H1 (cell line): Measurements from ENCODE around the gene OSMR. TPM values are rescaled to one million over a fixed set of nuclear protein-coding genes. Genes with fewer than 3 reads are reported as not detected.

Source experiments
- CTCF ChIA-PET: fragments of 300-600 bp; sonication (Branson Sonifier 250); formaldehyde crosslinking; loops from one replicate; lab custom pipeline; 2021; ENCODE audit not compliant: partially characterized antibody; lab: Charles Lee
- POLR2A ChIA-PET: fragments of 300-600 bp; sonication (Branson Sonifier 250); formaldehyde crosslinking; loops from one replicate; lab custom pipeline; 2021; ENCODE audit warnings: inconsistent platforms; ENCODE audit not compliant: partially characterized antibody; lab: Charles Lee
- DNase-seq, 2 experiments: peaks; one replicate each; pipeline versions ENCODE4 v3.0.0 to v3.0.0-alpha.2; 2010 to 2022; ENCODE audit warnings: low spot score in 2 of 2, low read depth in 1 of 2, mixed read lengths in 1 of 2
- FAIRE-seq: peaks from 2 replicates; lab custom pipeline; 2011; peaks lifted over from hg19 to GRCh38; lab: Jason Lieb, UNC
- H2AFZ ChIP-seq: 2 replicates; pipeline ENCODE4 v1.8.1; 2012; ENCODE audit warnings: low read length, inconsistent platforms
- H2AK5ac ChIP-seq: 2 replicates; pipeline ENCODE4 v1.6.1; 2013; ENCODE audit warnings: low read depth, low read length
- H2BK120ac ChIP-seq: replicated peaks from 2 replicates; pipeline ENCODE3; 2013; ENCODE audit warnings: low read depth, low read length, inconsistent platforms
- H2BK12ac ChIP-seq: 2 replicates; pipeline ENCODE4 v1.6.1; 2013; ENCODE audit warnings: low read depth, low read length
- H2BK15ac ChIP-seq: 2 replicates; pipeline ENCODE4 v1.6.1; 2013; ENCODE audit warnings: low read length
- H2BK20ac ChIP-seq: 2 replicates; pipeline ENCODE4 v1.6.1; 2013; ENCODE audit warnings: low read length
- H2BK5ac ChIP-seq: 2 replicates; pipeline ENCODE4 v1.6.1; 2013; ENCODE audit warnings: low read depth, low read length
- H3K14ac ChIP-seq: 2 replicates; pipeline ENCODE4 v1.6.1; 2013; ENCODE audit warnings: inconsistent platforms; ENCODE audit not compliant: insufficient read length
- H3K18ac ChIP-seq: 2 replicates; pipeline ENCODE4 v1.6.1; 2013; ENCODE audit warnings: low read length; ENCODE audit errors: extremely low read depth
- H3K23ac ChIP-seq: 2 replicates; pipeline ENCODE4 v1.6.1; 2013; ENCODE audit warnings: inconsistent platforms; ENCODE audit not compliant: insufficient read length
- H3K23me2 ChIP-seq: 2 replicates; pipeline ENCODE4 v1.6.1; 2013; ENCODE audit warnings: low read depth, low read length
- H3K27ac ChIP-seq: 2 replicates; pipeline ENCODE4 v1.6.1; 2011; ENCODE audit warnings: low read depth, low read length, inconsistent platforms
- H3K27me3 ChIP-seq, 4 experiments: replicated peaks in 1 of 4; 1 replicate in 1 of 4; 2 replicates in 3 of 4; pipeline versions ENCODE4 v1.6.1 to v1.8.1; 2011 to 2013; ENCODE audit warnings: low read length in 3 of 4, mild to moderate bottlenecking in 3 of 4, inconsistent platforms in 2 of 4, mixed read lengths in 2 of 4, moderate library complexity in 1 of 4; ENCODE audit not compliant: control insufficient read depth in 3 of 4, insufficient read depth in 3 of 4; ENCODE audit errors: extremely low read depth in 1 of 4
- H3K36me3 ChIP-seq, 4 experiments: 2 replicates each; pipeline versions ENCODE4 v1.6.1 to v1.8.1; 2011 to 2013; ENCODE audit warnings: mild to moderate bottlenecking in 4 of 4, low read length in 3 of 4, moderate library complexity in 2 of 4, control low read depth in 1 of 4, inconsistent platforms in 1 of 4; ENCODE audit not compliant: insufficient read depth in 4 of 4, control insufficient read depth in 2 of 4
- H3K4ac ChIP-seq: replicated peaks from 2 replicates; pipeline ENCODE3; 2013; ENCODE audit warnings: low read length, low read depth, mixed read lengths, inconsistent platforms; ENCODE audit not compliant: insufficient read length
- H3K4me1 ChIP-seq, 4 experiments: replicated peaks in 1 of 4; 1 replicate in 1 of 4; 2 replicates in 3 of 4; pipeline versions ENCODE4 v1.6.1 to v1.8.1; 2011 to 2013; ENCODE audit warnings: low read length in 3 of 4, inconsistent platforms in 2 of 4, mixed read lengths in 1 of 4; ENCODE audit not compliant: insufficient read depth in 4 of 4, control insufficient read depth in 3 of 4
- H3K4me2 ChIP-seq, 2 experiments: 2 replicates each; pipeline versions ENCODE4 v1.6.1 to v1.8.1; 2011 to 2013; ENCODE audit warnings: low read depth in 2 of 2, low read length in 2 of 2, control low read depth in 1 of 2, inconsistent platforms in 1 of 2, mild to moderate bottlenecking in 1 of 2; ENCODE audit not compliant: insufficient read depth in 1 of 2
- H3K4me3 ChIP-seq, 4 experiments: fragments of 200-600, 300-600 bp in 1 of 4; sonication (generic), shearing (Covaris generic), sonication (Bioruptor Twin) in 1 of 4; 2 replicates each; pipeline versions ENCODE4 v1.5.1 to v1.8.1; 2011 to 2016; ENCODE audit warnings: low read length in 4 of 4, low read depth in 3 of 4, control low read depth in 2 of 4, inconsistent platforms in 2 of 4, mild to moderate bottlenecking in 2 of 4, mixed read lengths in 1 of 4, moderate library complexity in 1 of 4; ENCODE audit not compliant: insufficient read depth in 2 of 4; ENCODE audit errors: extremely low read depth in 1 of 4
- H3K56ac ChIP-seq: replicated peaks from 2 replicates; pipeline ENCODE3; 2013; ENCODE audit warnings: low read depth, mild to moderate bottlenecking, mixed read lengths, low read length, inconsistent platforms; ENCODE audit not compliant: insufficient read length
- H3K79me1 ChIP-seq: 2 replicates; pipeline ENCODE4 v1.6.1; 2013; ENCODE audit warnings: low read depth, low read length, control low read depth
- H3K79me2 ChIP-seq, 2 experiments: 2 replicates each; pipeline versions ENCODE4 v1.6.1 to v1.8.1; 2012 to 2013; ENCODE audit warnings: low read length in 2 of 2, mild to moderate bottlenecking in 2 of 2, inconsistent platforms in 1 of 2; ENCODE audit not compliant: insufficient read depth in 2 of 2, control insufficient read depth in 1 of 2
- H3K9ac ChIP-seq, 4 experiments: replicated peaks in 1 of 4; 1 replicate in 1 of 4; 2 replicates in 3 of 4; pipeline versions ENCODE4 v1.6.1 to v1.8.1; 2011 to 2013; ENCODE audit warnings: low read depth in 3 of 4, low read length in 3 of 4, control low read depth in 2 of 4, mild to moderate bottlenecking in 2 of 4, moderate library complexity in 2 of 4, inconsistent platforms in 1 of 4; ENCODE audit errors: extremely low read depth in 1 of 4
- H3K9me3 ChIP-seq, 2 experiments: 2 replicates each; pipeline versions ENCODE4 v1.6.1 to v1.8.1; 2012 to 2013; ENCODE audit warnings: mild to moderate bottlenecking in 2 of 2, moderate library complexity in 2 of 2, control low read depth in 1 of 2, inconsistent platforms in 1 of 2, low read depth in 1 of 2, low read length in 1 of 2, mixed read lengths in 1 of 2; ENCODE audit not compliant: insufficient read depth in 2 of 2
- H4K20me1 ChIP-seq, 2 experiments: replicated peaks in 1 of 2; 2 replicates each; pipeline versions ENCODE3 to v1.8.1; 2011 to 2013; ENCODE audit warnings: inconsistent platforms in 2 of 2, low read length in 2 of 2, mild to moderate bottlenecking in 1 of 2; ENCODE audit not compliant: insufficient read depth in 2 of 2, control insufficient read depth in 1 of 2
- H4K5ac ChIP-seq: 2 replicates; pipeline ENCODE4 v1.6.1; 2013; ENCODE audit warnings: low read length, low read depth, mixed read lengths, inconsistent platforms; ENCODE audit not compliant: insufficient read length
- H4K8ac ChIP-seq: 2 replicates; pipeline ENCODE4 v1.8.0; 2013; ENCODE audit warnings: mild to moderate bottlenecking, moderate library complexity, low read length, inconsistent platforms; ENCODE audit not compliant: insufficient read depth; ENCODE audit errors: extremely low read depth
- H4K91ac ChIP-seq: replicated peaks from 2 replicates; pipeline ENCODE3; 2013; ENCODE audit warnings: low read length, mixed read lengths, inconsistent platforms; ENCODE audit not compliant: insufficient read length
- ASH2L ChIP-seq: fragments of 200-600, 300-600 bp; sonication (generic); IDR thresholded peaks from one replicate; pipeline ENCODE4 v1.7.1; 2017; ENCODE audit warnings: low read length
- BACH1 ChIP-seq: IDR thresholded peaks from 2 replicates; pipeline ENCODE4 v1.6.1; 2012; ENCODE audit warnings: low read length, improper control_type of control experiment
- BCL11A ChIP-seq, 2 experiments: IDR thresholded peaks; one replicate each; pipeline ENCODE4 v1.6.1; 2011; ENCODE audit warnings: low read depth in 2 of 2, low read length in 2 of 2, mild to moderate bottlenecking in 2 of 2
- CBX5 ChIP-seq: fragments of 300-800, 300-1000 bp; sonication (generic); IDR thresholded peaks from 2 replicates; pipeline ENCODE4 v1.7.1; 2016; ENCODE audit warnings: antibody characterized with exemption, low read length, low read depth
- CEBPB ChIP-seq: IDR thresholded peaks from 2 replicates; pipeline ENCODE4 v1.6.1; 2012; ENCODE audit warnings: low read depth, low read length
- EGR1 ChIP-seq: IDR thresholded peaks from 2 replicates; pipeline ENCODE4 v1.6.1; 2011; ENCODE audit warnings: low read depth, low read length, borderline replicate concordance
- HDAC6 ChIP-seq: IDR thresholded peaks from one replicate; pipeline ENCODE4 v1.7.1; 2012; ENCODE audit warnings: low read depth, mild to moderate bottlenecking, inconsistent platforms, low read length, moderate library complexity
- JUN ChIP-seq: IDR thresholded peaks from 2 replicates; pipeline ENCODE4 v1.6.1; 2011; ENCODE audit warnings: low read depth, mild to moderate bottlenecking, improper control_type of control experiment, low read length
- RXRA ChIP-seq: IDR thresholded peaks from 2 replicates; pipeline ENCODE4 v1.6.1; 2011; ENCODE audit warnings: low read depth, mild to moderate bottlenecking, low read length, moderate library complexity; ENCODE audit not compliant: insufficient read depth
- SIRT6 ChIP-seq: IDR thresholded peaks from one replicate; pipeline ENCODE4 v1.7.1; 2012; ENCODE audit warnings: low read length, inconsistent platforms
- SP1 ChIP-seq: IDR thresholded peaks from 2 replicates; pipeline ENCODE4 v1.6.1; 2011; ENCODE audit warnings: low read depth, low read length
- WGBS, 2 experiments: shearing (Covaris generic) in 1 of 2; methylation state at CpG; one replicate each; pipeline versions ENCODE4 v1.1.6 to v1.1.7; 2013 to 2015; ENCODE audit warnings: low lambda C conversion rate in 2 of 2, mixed read lengths in 2 of 2, inconsistent platforms in 1 of 2, low coverage in 1 of 2, missing lambda C conversion rate in 1 of 2; ENCODE audit not compliant: insufficient replicate concordance in 2 of 2, insufficient coverage in 1 of 2, insufficient read length in 1 of 2; ENCODE audit errors: extremely low coverage in 1 of 2, missing lambda C conversion rate in 1 of 2; 5-methylcytosine and 5-hydroxymethylcytosine counted together
- polyA plus RNA-seq, 7 experiments: library from polyadenylated mRNA; depleted of rRNA in 3 of 7; stranded (reverse) in 5 of 7; unstranded in 2 of 7; fragments of >200 nt in 5 of 7; fragments of 200-250 nt in 2 of 7; gene quantifications; 1 replicate in 5 of 7; 2 replicates in 1 of 7; 4 replicates in 1 of 7; pipeline versions ENCODE4 v1.2.1 to v1.2.3, GENCODE V29; 2011 to 2013; ENCODE audit warnings: missing spikeins in 2 of 7, mixed read lengths in 2 of 7
- total RNA-seq: library from RNA; stranded (reverse); fragmentation: NEBNext Ultra II Directional; extraction: Animal tissue kit (Norgen Biotek cat#: 25700); gene quantifications from 2 replicates; pipeline ENCODE4 v1.2.1, GENCODE V29; 2021
- TF ChIP-seq, protein P1 (sequence below): IDR thresholded peaks from 2 replicates; pipeline ENCODE4 v1.6.1; 2012; ENCODE audit warnings: inconsistent platforms

The OSMR gene
- total and polyA plus RNA-seq, 2 of the 8 experiments (the other 6 are each of a cell fraction or from before 2014, with no cell fraction given): 2.3 to 2.6 TPM

DNA sequence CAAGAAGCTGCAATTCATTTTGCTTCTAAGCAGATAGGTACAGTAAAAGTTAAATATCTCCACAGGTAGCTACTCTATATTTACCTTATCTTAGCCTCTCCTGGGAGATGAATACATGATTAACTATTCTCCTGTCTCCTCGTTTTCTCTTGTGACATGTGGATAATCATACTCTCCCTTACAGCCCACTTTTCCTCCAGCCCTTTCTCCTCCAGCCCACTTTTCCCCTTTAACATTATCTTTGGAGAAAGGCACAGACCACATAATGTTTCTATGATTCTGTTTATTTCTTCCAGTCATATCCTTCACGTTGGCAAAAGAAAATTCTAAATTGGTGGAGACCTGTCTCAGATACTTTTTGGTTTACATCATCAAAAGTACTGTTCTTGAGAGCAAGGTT lies 84.0 kb downstream of the OSMR start:
- no peak overlapping the region for H4K5ac ChIP-seq
- no peak overlapping the region for H3K27ac ChIP-seq
- H3K4me3 ChIP-seq: no peak overlapping the region
- H4K91ac ChIP-seq: no peak overlapping the region
- no peak overlapping the region for H3K56ac ChIP-seq
- H2BK120ac ChIP-seq: no peak overlapping the region
- ChIA-PET POLR2A (no interaction called here), CTCF (no interaction called here)
- WGBS, 2 experiments: 86% methylated on average over 2 of the region's 2 CpGs; no CpG with 5 or more reads in 1 of the 2 experiments
- H3K9ac ChIP-seq: no peak overlapping the region
- peaks cover 0 to 3% of the 10 kb centered on the region in 2 experiments; a peak in 1 of 4 replicates for H3K9me3 ChIP-seq
- no peak overlapping the region for H3K14ac ChIP-seq
- H2AK5ac ChIP-seq: no peak overlapping the region
- no peak overlapping the region for H2BK15ac ChIP-seq
- H3K4ac ChIP-seq: no peak overlapping the region
- H3K79me2 ChIP-seq: no peaks in the 10 kb centered on the region
- no peaks in the 10 kb centered on the region for H4K20me1 ChIP-seq
- no peaks in the 10 kb centered on the region for H3K27me3 ChIP-seq
- H3K23ac ChIP-seq: no peak overlapping the region
- H3K4me2 ChIP-seq: no peak overlapping the region
- no peak overlapping the region for H3K18ac ChIP-seq
- no peak overlapping the region for H2BK5ac ChIP-seq
- no peak for FAIRE-seq
- no peaks in the 10 kb centered on the region; the same call in 1 of the 2 replicates for H3K23me2 ChIP-seq
- no peak overlapping the region for H2BK12ac ChIP-seq
- H2BK20ac ChIP-seq: no peak overlapping the region
- TF ChIP-seq CBX5 (no peak), SIRT6 (no peak), HDAC6 (no peak), CEBPB (no peak), SP1 (no peak), JUN (no peak), EGR1 (no peak), BACH1 (no peak), BCL11A (IDR thresholded peaks at IDR 0.05; ENCODE audit: low read depth in 2 of 2, low read length in 2 of 2) (no peak), ASH2L (no peak), RXRA (no peak)
- TF ChIP-seq, protein P1, sequence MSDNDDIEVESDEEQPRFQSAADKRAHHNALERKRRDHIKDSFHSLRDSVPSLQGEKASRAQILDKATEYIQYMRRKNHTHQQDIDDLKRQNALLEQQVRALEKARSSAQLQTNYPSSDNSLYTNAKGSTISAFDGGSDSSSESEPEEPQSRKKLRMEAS: no peak
- TF ChIP-seq, all 59 proteins: peak for 0
- Histone ChIP-seq H4K8ac (no peak overlapping the region), H3K79me1 (no peaks in the 10 kb centered on the region), H2AFZ (no peak overlapping the region), H3K36me3 (no peaks in the 10 kb centered on the region), H3K4me1 (no peaks in the 10 kb centered on the region)
- DNase-seq: no peak
